Stomach (tissue), 9 donors: Measurements from ENCODE around the gene NDUFB3. TPM values are rescaled to one million over a fixed set of nuclear protein-coding genes. Genes with fewer than 3 reads are reported as not detected.
A peak's percentile ranks its signal among the peaks of the same experiment; 100 is the strongest.

Experiments used
- DNase-seq, 2 donors: peaks; one replicate each; pipeline versions ENCODE4 v3.0.0 to v3.0.0-alpha.2; 2013 to 2019
- H3K27ac ChIP-seq, 5 donors: fragments of 200-600 bp in 4 of 5; sonication (generic) in 4 of 5; one replicate each; pipeline ENCODE4 v1.5.1; 2013 to 2019; ENCODE audit warnings: mild to moderate bottlenecking in 1 of 5, moderate library complexity in 1 of 5
- H3K27me3 ChIP-seq, 3 donors: fragments of 200-600 bp; sonication (generic); one replicate each; pipeline ENCODE4 v1.5.1; 2017 to 2019; ENCODE audit warnings: mixed run types in 1 of 3
- H3K36me3 ChIP-seq, 4 donors: fragments of 200-600 bp; sonication (generic); 1 replicate in 3 of 4; 2 replicates in 1 of 4; pipeline ENCODE4 v1.5.1; 2016 to 2019
- H3K4me1 ChIP-seq, 4 donors: fragments of 200-600 bp; sonication (generic); one replicate each; pipeline ENCODE4 v1.5.1; 2016 to 2019
- H3K4me3 ChIP-seq, 4 donors: fragments of 200-600 bp; sonication (generic) in 3 of 4; one replicate each; pipeline ENCODE4 v1.5.1; 2016 to 2019; ENCODE audit warnings: mild to moderate bottlenecking in 1 of 4
- H3K9me3 ChIP-seq, 4 donors: fragments of 200-600 bp; sonication (generic); one replicate each; pipeline ENCODE4 v1.5.1; 2016 to 2019
- CTCF ChIP-seq, 7 experiments: fragments of 450-650 bp in 4 of 7; fragments of 200-600 bp in 3 of 7; sonication (generic) in 3 of 7; IDR thresholded peaks; one replicate each; pipeline ENCODE4 v1.5.1; 2016 to 2019; ENCODE audit warnings: antibody characterized with exemption in 7 of 7, control low read depth in 2 of 7, mild to moderate bottlenecking in 1 of 7
- EP300 ChIP-seq: sonication (generic); formaldehyde crosslinking; IDR thresholded peaks from one replicate; pipeline ENCODE4 v1.6.1; 2017; ENCODE audit warnings: antibody characterized with exemption
- POLR2A ChIP-seq, 4 donors: fragments of 450-650 bp; IDR thresholded peaks; one replicate each; pipeline ENCODE4 v1.6.1; 2016; ENCODE audit warnings: antibody characterized with exemption in 4 of 4, control low read depth in 2 of 4, mild to moderate bottlenecking in 1 of 4, moderate library complexity in 1 of 4
- POLR2AphosphoS5 ChIP-seq, 3 donors: sonication (generic); formaldehyde crosslinking; IDR thresholded peaks; one replicate each; pipeline ENCODE4 v1.6.1; 2016; ENCODE audit warnings: antibody characterized with exemption in 3 of 3
- WGBS, 5 donors: extraction: QIAGEN DNeasy Blood & Tissue Kit in 3 of 5; methylation state at CpG; one replicate each; pipeline versions ENCODE4 v1.1.5 to v1.1.7; 2013 to 2018; 5-methylcytosine and 5-hydroxymethylcytosine counted together
- intact Hi-C: fragments of 100-400 bp; cut with DNase I; formaldehyde crosslinking; loops from one replicate; pipeline ENCODE4 v1.15.1; 2023; ENCODE audit warnings: low total_unique reads
- polyA plus RNA-seq, 3 donors: library from polyadenylated mRNA; stranded (reverse); fragments of 200-250 nt; gene quantifications; one replicate each; pipeline ENCODE4 v1.2.3, GENCODE V29; 2013
- total RNA-seq, 5 donors: library from RNA; depleted of rRNA; stranded (reverse); fragments of >200 nt; gene quantifications; one replicate each; pipeline versions ENCODE4 v1.1.0 to v1.2.3, GENCODE V29; 2014 to 2016
- donor health status: healthy with polysubstance abuse.
- donor health status: Bipolar disorder and iron deficiency.
- donor health status: healthy.

Gene NDUFB3
- total and polyA plus RNA-seq, 8 donors, result 3.5 to 134 (median 85.7) TPM

GRCh38 chr2:201118121-201118960 is 46.5 kb downstream of the NDUFB3 start:
- peak in 2 of 7 experiments; percentile 14 to 34 for TF ChIP-seq CTCF (IDR thresholded peaks at IDR 0.05)
- peak in 2 of 3 donors; percentile 72 to 84 for TF ChIP-seq POLR2AphosphoS5 (IDR thresholded peaks at IDR 0.05)
- no peak for TF ChIP-seq EP300
- no peak for TF ChIP-seq POLR2A (IDR thresholded peaks at IDR 0.05)
- Histone ChIP-seq H3K9me3 (no peaks in the 10 kb centered on the region), H3K27me3 (no peaks in the 10 kb centered on the region), H3K27ac (peak overlapping the region; percentile 98 to 100 (median 99)), H3K4me1 (peaks cover 21 to 70% (median 49%) of the 10 kb centered on the region in 4 donors), H3K36me3 (peaks cover 0 to 5% (median 0%) of the 10 kb centered on the region in 4 donors), H3K4me3 (peak overlapping the region; percentile 61 to 93 (median 80))
- WGBS, 5 donors, result 0 to 1% (median 1%) methylated on average over 22 to 48 of the region's 48 CpGs
- DNase-seq, result peak; percentile 84 to 94
- intact Hi-C loops, result no loop called here

- Histone ChIP-seq H3K9me3 (no peaks in the 10 kb centered on the region), H3K27ac (peak overlapping the region; percentile 96 to 100 (median 99)), H3K4me1 (peaks cover 28 to 77% (median 54%) of the 10 kb centered on the region in 4 donors), H3K27me3 (no peaks in the 10 kb centered on the region), H3K4me3 (peak overlapping the region; percentile 61 to 93 (median 80)), H3K36me3 (peaks cover 0 to 6% (median 0%) of the 10 kb centered on the region in 4 donors)
- intact Hi-C loops, result no loop called here
- no peak for DNase-seq
- WGBS, 5 donors, result 5 to 19% (median 10%) methylated on average over 7 to 12 of the region's 12 CpGs
- TF ChIP-seq EP300 (no peak), POLR2A (IDR thresholded peaks at IDR 0.05) (no peak), POLR2AphosphoS5 (IDR thresholded peaks at IDR 0.05) (no peak), CTCF (IDR thresholded peaks at IDR 0.05) (no peak)
Measured at GRCh38 chr2:201118961-201119854, 47.4 kb downstream of the NDUFB3 start.

GRCh38 chr2:201122276-201122675 is 50.5 kb downstream of the NDUFB3 start:
- Histone ChIP-seq H3K36me3 (peaks cover 0 to 6% (median 0%) of the 10 kb centered on the region in 4 donors), H3K27me3 (no peaks in the 10 kb centered on the region), H3K27ac (peak overlapping the region in 4 of 5 donors; percentile 99 to 100 (median 100)), H3K4me1 (peaks cover 53 to 91% (median 72%) of the 10 kb centered on the region in 4 donors), H3K9me3 (no peaks in the 10 kb centered on the region), H3K4me3 (peak overlapping the region in 3 of 4 donors; percentile 4 to 73 (median 61))
- TF ChIP-seq POLR2A (IDR thresholded peaks at IDR 0.05) (no peak), CTCF (IDR thresholded peaks at IDR 0.05) (no peak), EP300 (no peak), POLR2AphosphoS5 (IDR thresholded peaks at IDR 0.05) (no peak)
- WGBS, 5 donors, result 73 to 88% (median 84%) methylated on average over 1 of the region's 1 CpG
- intact Hi-C loops, result no loop called here
- DNase-seq, result no peak
